IPS-15b (cell line): ENCODE data around the gene YPEL3.
A peak's percentile ranks its signal among the peaks of the same experiment; 100 is the strongest.

ENCODE experiments used
- H3K27me3 ChIP-seq: one replicate; pipeline ENCODE4 v1.6.1; 2013; ENCODE audit warnings: low read length; ENCODE audit not compliant: control insufficient read depth, insufficient read depth
- H3K36me3 ChIP-seq: one replicate; pipeline ENCODE4 v1.6.1; 2013; ENCODE audit warnings: low read length; ENCODE audit not compliant: control insufficient read depth, insufficient read depth
- H3K4me1 ChIP-seq: one replicate; pipeline ENCODE4 v1.6.1; 2013; ENCODE audit warnings: mild to moderate bottlenecking, low read length; ENCODE audit not compliant: control insufficient read depth, insufficient read depth
- H3K4me3 ChIP-seq: one replicate; pipeline ENCODE4 v1.5.1; 2013; ENCODE audit warnings: low read depth, low read length
- H3K9ac ChIP-seq: one replicate; pipeline ENCODE4 v1.6.1; 2013; ENCODE audit warnings: low read depth, mild to moderate bottlenecking, low read length
- H3K9me3 ChIP-seq: one replicate; pipeline ENCODE4 v1.6.1; 2013; ENCODE audit warnings: mild to moderate bottlenecking, low read length; ENCODE audit not compliant: control insufficient read depth, insufficient read depth

The YPEL3 gene

DNA sequence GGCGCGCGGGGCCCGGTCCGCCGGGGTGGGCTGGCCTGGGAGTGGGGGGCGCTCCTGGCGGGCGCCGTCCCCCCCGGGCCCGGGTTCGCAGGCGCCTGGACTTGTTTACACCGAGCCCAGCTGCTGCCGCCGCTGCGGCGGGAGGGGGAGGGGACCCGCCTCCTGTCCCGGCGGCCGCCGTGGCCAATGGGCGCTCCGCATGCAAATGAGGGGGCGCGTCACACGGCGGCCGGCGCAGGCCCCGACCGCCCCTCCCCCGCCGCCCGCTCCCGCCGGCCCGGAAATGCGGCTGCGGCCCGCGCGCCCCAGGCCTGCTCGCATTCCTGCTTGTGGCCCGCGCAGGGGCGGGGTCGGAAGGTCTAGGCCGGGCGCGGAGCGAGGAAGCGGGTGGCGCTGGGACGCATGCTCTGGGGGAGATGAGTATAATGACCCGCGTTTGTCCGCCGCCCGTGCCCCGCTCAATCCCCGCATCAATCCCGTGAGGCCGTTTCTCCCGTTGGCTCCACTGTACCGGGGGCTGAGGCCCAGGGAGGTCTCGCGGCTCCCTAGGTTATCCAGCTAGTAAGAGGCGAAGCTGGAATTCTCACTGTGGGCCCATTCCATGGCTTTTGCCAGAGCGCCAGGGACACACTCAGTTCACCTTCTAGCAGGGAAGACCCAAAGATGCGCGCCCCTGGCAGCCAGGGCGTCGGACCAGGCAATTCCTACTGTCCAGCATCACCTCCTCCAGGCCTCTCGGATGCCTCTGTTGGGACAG, at the start of gene YPEL3:
Gene YPEL3, minus strand, starts transcription at position 109 of the 757 bp plus-strand sequence. CDS start 731 bp downstream, outside the sequence.
- Histone ChIP-seq H3K4me3 (peak within 1 kb of the TSS; percentile 67), H3K9ac (peak within 1 kb of the TSS; percentile 54), H3K27me3 (no peaks in the 10 kb centered on the region), H3K9me3 (peaks cover 13% of the 10 kb centered on the region), H3K4me1 (no peaks in the 10 kb centered on the region), H3K36me3 (no peaks in the 10 kb centered on the region)

DNA sequence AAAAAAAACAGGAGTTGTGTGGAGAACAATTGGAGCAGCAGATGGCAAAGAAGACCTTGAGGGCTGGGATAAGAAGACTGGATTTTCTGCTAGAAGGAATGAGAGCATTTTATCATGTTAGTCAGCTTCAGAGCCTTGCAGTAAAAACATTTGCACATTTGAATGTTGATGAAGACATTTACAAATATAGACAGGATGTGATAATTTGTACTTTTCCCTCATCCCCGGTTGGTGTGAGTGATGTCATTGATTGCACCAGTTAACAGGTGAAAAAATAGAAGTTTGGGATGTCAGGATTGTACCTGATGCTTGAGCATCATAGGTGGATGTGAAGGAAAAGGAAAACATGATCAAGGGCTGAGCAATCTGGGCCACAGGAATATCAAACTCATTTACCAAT, 49.6 kb upstream of the YPEL3 start:
- Histone ChIP-seq H3K4me1 (no peaks in the 10 kb centered on the region), H3K36me3 (no peaks in the 10 kb centered on the region), H3K9me3 (no peaks in the 10 kb centered on the region), H3K9ac (no peak overlapping the region), H3K27me3 (no peaks in the 10 kb centered on the region), H3K4me3 (no peak overlapping the region)

GRCh38 chr16:30144917-30145316, 48.9 kb upstream of the YPEL3 start:
- H3K36me3 ChIP-seq = no peaks in the 10 kb centered on the region
- no peak overlapping the region for H3K4me3 ChIP-seq

DNA sequence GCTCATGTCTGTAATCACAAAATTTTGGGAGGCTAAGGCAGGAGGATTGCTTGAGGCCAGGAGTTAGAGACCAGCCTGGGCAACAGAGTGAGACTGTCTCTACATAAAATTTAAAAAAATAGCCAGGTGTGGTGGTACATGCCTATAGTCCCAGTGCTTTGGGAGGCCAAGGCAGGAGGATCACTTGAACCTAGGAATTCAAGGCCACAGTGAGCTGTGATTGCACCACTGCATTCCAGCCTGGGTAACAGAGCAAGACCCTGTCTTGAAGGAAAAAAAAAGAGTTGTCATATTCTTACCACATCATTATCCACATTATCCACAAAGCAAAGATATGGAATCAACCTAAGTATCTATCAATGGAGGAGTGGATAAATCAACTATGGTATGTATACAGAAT, 48.0 kb upstream of the YPEL3 start:
- H3K4me1 ChIP-seq = no peaks in the 10 kb centered on the region
- H3K9ac ChIP-seq = no peak overlapping the region
- no peaks in the 10 kb centered on the region for H3K9me3 ChIP-seq
- no peak overlapping the region for H3K4me3 ChIP-seq
- no peaks in the 10 kb centered on the region for H3K36me3 ChIP-seq
- H3K27me3 ChIP-seq = no peaks in the 10 kb centered on the region

More at GRCh38 chr16:30144917-30145316, 48.9 kb upstream of the YPEL3 start:
- Histone ChIP-seq H3K9me3 (no peaks in the 10 kb centered on the region), H3K27me3 (no peaks in the 10 kb centered on the region), H3K4me1 (no peaks in the 10 kb centered on the region), H3K9ac (no peak overlapping the region)

- Histone ChIP-seq H3K9ac (no peak overlapping the region), H3K36me3 (no peaks in the 10 kb centered on the region), H3K4me3 (no peak overlapping the region), H3K4me1 (no peaks in the 10 kb centered on the region), H3K9me3 (no peaks in the 10 kb centered on the region), H3K27me3 (no peaks in the 10 kb centered on the region)
Observed at GRCh38 chr16:30143347-30143702, 47.3 kb upstream of the YPEL3 start.

- no peaks in the 10 kb centered on the region for H3K4me1 ChIP-seq
- H3K36me3 ChIP-seq = no peaks in the 10 kb centered on the region
- H3K4me3 ChIP-seq = no peak overlapping the region
Observed at GRCh38 chr16:30142672-30143346, 46.8 kb upstream of the YPEL3 start.

DNA sequence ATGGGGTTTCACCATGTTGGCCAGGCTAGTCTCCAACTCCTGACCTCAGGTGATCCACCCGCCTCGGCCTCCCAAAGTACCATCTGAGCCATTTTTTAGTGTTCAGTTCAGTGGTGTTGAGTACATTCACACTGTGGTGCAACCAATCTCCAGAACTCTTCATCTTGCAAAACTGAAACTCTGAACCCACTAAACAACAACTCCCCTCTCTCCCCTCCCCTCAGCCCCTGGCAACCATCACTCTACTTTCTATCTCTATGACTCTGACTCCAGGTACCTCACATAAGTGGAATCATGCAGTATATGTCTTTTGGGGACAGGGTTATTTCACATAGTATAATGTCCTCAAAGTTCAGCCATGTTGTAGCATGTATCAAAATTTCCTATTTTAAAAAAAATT, 45.7 kb upstream of the YPEL3 start:
- H3K36me3 ChIP-seq = no peaks in the 10 kb centered on the region
- no peaks in the 10 kb centered on the region for H3K4me1 ChIP-seq
- H3K9ac ChIP-seq = no peak overlapping the region
- H3K27me3 ChIP-seq = no peaks in the 10 kb centered on the region
- no peaks in the 10 kb centered on the region for H3K9me3 ChIP-seq
- no peak overlapping the region for H3K4me3 ChIP-seq

More at GRCh38 chr16:30142672-30143346, 46.8 kb upstream of the YPEL3 start:
- H3K9me3 ChIP-seq = no peaks in the 10 kb centered on the region
- H3K27me3 ChIP-seq = no peaks in the 10 kb centered on the region
- no peak overlapping the region for H3K9ac ChIP-seq

DNA sequence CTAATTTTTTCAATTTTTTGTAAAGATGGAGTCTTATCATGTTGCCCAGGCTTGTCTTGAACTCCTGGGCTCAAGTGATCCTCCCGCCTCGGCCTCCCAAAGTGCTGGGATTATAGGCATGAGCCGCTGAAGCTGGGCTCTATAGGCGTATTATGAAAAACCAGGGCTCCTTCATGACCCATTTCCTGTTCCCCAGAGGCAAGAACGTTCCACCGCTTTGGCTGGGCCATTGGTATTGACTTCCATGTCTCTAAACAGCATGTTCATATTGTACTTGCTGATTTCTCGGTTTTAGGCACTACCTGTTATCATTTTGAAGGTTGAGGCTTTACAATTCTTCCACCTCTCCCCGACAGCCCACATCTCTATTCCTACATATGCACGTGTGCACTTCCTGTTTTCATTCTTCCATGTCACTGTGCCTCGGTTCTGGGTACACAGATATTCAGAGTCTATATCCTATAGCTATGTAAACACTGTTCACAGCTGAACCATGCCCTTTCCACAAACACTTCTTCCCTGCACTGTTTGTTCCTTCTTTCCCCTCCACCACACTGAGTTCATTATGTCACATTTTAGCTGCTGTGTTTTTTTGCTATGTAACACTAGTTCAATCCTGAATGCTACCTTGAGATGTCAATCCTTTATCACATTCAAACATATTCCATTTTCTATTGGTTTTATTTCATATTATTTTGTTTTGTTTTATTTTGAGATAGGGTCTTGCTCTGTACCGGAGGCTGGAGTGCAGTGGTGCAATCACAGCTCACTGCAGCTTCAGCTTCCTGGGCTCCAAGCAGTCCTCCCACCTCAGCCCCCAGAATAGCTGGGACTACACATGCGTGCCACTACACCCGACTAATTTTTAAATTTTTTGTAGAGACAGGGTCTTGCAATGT, 43.8 kb upstream of the YPEL3 start:
- Histone ChIP-seq H3K27me3 (no peaks in the 10 kb centered on the region), H3K4me1 (no peaks in the 10 kb centered on the region), H3K36me3 (no peaks in the 10 kb centered on the region), H3K9me3 (no peaks in the 10 kb centered on the region), H3K4me3 (no peak overlapping the region), H3K9ac (no peak overlapping the region)

DNA sequence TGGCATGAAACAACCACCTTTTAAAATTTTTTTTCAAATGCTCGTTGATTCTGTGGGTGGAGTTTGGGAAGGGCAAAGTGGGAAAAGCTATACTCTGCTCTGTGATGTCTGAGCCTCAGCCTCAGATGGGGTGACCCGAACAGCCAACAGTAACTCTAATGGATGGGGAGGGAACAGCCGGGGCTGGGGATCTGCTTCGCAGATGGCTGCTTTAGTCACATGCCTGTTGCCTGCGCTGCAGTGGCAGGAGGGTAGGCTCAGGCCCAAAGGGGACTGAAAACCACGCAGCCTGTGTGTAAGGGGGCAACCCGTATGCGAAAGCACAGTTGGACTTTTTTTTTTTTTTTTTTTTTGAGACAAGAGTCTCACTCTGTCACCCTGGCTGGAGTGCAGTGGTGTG, 41.9 kb upstream of the YPEL3 start:
- no peaks in the 10 kb centered on the region for H3K9me3 ChIP-seq
- H3K4me3 ChIP-seq = no peak overlapping the region
- H3K4me1 ChIP-seq = no peaks in the 10 kb centered on the region
- H3K36me3 ChIP-seq = no peaks in the 10 kb centered on the region
- no peak overlapping the region for H3K9ac ChIP-seq
- no peaks in the 10 kb centered on the region for H3K27me3 ChIP-seq

DNA sequence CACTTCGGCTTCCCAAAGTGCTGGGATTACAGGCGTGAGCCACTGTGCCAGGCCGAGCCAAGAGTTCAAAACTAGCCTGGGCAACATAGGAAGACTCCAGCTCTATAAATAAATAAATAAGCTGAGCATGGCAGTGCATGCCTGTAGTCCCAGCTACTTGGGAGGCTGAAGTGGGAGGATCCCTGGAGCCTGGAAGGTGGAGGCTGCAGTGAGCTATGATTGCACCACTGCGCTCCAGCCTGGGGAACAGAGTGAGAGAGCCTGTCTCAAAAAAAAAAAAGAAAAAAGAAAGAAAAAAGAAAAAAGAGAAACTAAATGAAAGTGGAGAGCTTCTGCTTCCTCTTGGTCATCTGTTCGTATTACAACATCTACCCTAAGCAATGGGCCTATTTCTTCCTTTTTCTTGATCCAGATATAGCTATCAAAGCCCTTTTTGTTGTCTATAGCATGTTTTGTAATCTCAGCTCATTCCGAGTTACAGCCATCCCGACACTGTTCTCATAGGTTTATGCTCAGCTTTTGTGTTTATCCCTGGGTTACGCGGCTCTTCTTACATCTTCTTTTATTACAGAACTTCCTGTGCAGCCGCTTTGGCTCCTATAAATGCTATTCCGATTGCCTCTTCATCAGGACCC, 41.1 kb upstream of the YPEL3 start:
- Histone ChIP-seq H3K9ac (no peak overlapping the region), H3K9me3 (no peaks in the 10 kb centered on the region), H3K4me3 (no peak overlapping the region), H3K36me3 (no peaks in the 10 kb centered on the region), H3K4me1 (no peaks in the 10 kb centered on the region), H3K27me3 (no peaks in the 10 kb centered on the region)

GRCh38 chr16:30132591-30132990, 36.6 kb upstream of the YPEL3 start:
- H3K27me3 ChIP-seq = no peaks in the 10 kb centered on the region
- no peaks in the 10 kb centered on the region for H3K4me1 ChIP-seq
- H3K36me3 ChIP-seq = no peaks in the 10 kb centered on the region
- no peak overlapping the region for H3K9ac ChIP-seq
- no peak overlapping the region for H3K4me3 ChIP-seq
- no peaks in the 10 kb centered on the region for H3K9me3 ChIP-seq
